C4-2B (cell line): ENCODE data around the gene CNOT1.
"Not testable (repeated sequence)": the region's sequence is repeated elsewhere in the genome, so short reads cannot be mapped to it uniquely, and the experiment has no call there.

Source experiments
- CTCF ChIP-seq: fragments of 450-650 bp; conservative IDR thresholded peaks from 2 replicates; pipeline ENCODE4 v1.5.1; 2017; ENCODE audit warnings: mild to moderate bottlenecking
- ZFX ChIP-seq: fragments of 450-650 bp; IDR thresholded peaks from 2 replicates; pipeline ENCODE4 v1.6.1; 2017

GRCh38 chr16:58659911-58660310 is 30.3 kb upstream of the CNOT1 start:
- not testable (repeated sequence) for TF ChIP-seq CTCF, ZFX
